ENCODE measurements around the gene CDC42EP4.

DNA sequence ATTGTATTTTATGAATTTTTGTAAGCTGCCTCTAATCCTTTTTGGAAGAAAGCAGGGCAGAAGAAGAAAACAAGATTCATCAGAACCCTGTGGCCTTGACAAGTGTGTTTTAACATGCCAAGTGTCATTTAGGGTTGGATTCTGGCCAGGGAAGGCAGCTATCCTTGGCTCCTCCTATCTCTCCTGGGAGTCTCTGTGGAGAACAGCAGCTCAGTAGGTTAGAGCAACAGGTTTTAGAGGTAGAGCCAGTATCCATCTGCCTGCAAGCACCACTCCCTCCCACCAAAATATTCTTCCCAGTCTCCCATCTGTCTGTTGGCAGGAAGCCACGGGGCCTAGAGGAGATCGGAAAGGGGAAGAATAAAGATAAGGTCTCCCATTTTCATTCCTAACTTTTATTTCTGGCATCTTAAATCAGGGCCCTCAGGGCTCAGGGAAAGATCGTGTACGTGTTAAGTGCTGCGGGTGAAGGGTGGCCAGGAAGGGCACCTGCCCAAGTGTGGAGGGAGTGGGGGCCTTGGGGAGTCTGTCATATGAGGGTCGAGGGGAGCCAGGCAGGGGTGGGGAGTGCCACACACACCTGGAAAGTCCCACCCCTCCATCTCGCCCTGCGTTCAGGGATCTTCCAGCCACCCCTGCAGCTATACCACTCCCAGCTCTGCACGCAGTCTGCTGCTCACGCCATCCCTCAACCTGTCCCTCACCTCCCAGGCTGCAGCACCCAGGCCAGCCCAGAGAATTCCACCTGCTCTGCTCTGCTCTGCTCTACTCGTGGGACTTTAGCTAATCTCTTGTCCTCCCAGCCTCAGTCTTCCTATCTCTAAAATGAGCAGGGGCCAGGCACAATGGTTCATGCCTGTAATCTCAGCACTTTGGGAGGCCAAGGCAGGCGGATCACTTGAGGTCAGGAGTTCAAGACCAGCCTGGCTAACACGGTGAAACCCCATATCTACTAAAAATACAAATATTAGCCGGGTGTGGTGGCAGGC is 33.0 kb downstream of the CDC42EP4 start:
- TF ChIP-seq, protein P1, sequence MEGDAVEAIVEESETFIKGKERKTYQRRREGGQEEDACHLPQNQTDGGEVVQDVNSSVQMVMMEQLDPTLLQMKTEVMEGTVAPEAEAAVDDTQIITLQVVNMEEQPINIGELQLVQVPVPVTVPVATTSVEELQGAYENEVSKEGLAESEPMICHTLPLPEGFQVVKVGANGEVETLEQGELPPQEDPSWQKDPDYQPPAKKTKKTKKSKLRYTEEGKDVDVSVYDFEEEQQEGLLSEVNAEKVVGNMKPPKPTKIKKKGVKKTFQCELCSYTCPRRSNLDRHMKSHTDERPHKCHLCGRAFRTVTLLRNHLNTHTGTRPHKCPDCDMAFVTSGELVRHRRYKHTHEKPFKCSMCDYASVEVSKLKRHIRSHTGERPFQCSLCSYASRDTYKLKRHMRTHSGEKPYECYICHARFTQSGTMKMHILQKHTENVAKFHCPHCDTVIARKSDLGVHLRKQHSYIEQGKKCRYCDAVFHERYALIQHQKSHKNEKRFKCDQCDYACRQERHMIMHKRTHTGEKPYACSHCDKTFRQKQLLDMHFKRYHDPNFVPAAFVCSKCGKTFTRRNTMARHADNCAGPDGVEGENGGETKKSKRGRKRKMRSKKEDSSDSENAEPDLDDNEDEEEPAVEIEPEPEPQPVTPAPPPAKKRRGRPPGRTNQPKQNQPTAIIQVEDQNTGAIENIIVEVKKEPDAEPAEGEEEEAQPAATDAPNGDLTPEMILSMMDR (IDR thresholded peaks at IDR 0.05; ENCODE audit: low read depth, low read length), result no peak
- TF ChIP-seq EZH2phosphoT487 (IDR thresholded peaks at IDR 0.05; ENCODE audit: low read depth), result no peak
